Skin of body (tissue), 2 donors: Measurements from ENCODE around the gene LAMC3. TPM values are rescaled to one million over a fixed set of nuclear protein-coding genes. Genes with fewer than 3 reads are reported as not detected.

ENCODE experiments used
- DNase-seq: peaks from one replicate; lab custom pipeline; 2025; lab: John Stamatoyannopoulos, UW
- total RNA-seq: library from RNA; depleted of rRNA; stranded (reverse); fragments of >200 nt; gene quantifications from one replicate; pipeline ENCODE4 v1.2.3, GENCODE V29; 2014

LAMC3 gene
- total RNA-seq, 1 donor from 2014 or later = 8.1 TPM

GRCh38 chr9:130977811-130978221, 31.2 kb upstream of the LAMC3 start:
- DNase-seq = no peak

- no peak for DNase-seq
Observed at GRCh38 chr9:130979591-130980385, 29.2 kb upstream of the LAMC3 start.

- no peak for DNase-seq
Observed at GRCh38 chr9:130980526-130980925, 28.4 kb upstream of the LAMC3 start.

- no peak for DNase-seq
Observed at GRCh38 chr9:130981002-130981755, 27.8 kb upstream of the LAMC3 start.

- DNase-seq = no peak
Observed at GRCh38 chr9:130981756-130982137, 27.2 kb upstream of the LAMC3 start.

GRCh38 chr9:130982636-130983358, 26.2 kb upstream of the LAMC3 start:
- DNase-seq = no peak

GRCh38 chr9:130983359-130983670, 25.7 kb upstream of the LAMC3 start:
- no peak for DNase-seq

GRCh38 chr9:130983970-130984369, 25.0 kb upstream of the LAMC3 start:
- peak; percentile 50 for DNase-seq

GRCh38 chr9:130984521-130984920, 24.5 kb upstream of the LAMC3 start:
- DNase-seq = no peak

- DNase-seq = no peak
Observed at GRCh38 chr9:130985029-130985428, 23.9 kb upstream of the LAMC3 start.

- DNase-seq = no peak
Observed at GRCh38 chr9:130985606-130986162, 23.3 kb upstream of the LAMC3 start.

GRCh38 chr9:130986356-130986965, 22.5 kb upstream of the LAMC3 start:
- no peak for DNase-seq

- DNase-seq = no peak
Observed at GRCh38 chr9:130987054-130987453, 21.9 kb upstream of the LAMC3 start.

- no peak for DNase-seq
Observed at GRCh38 chr9:130987738-130988399, 21.1 kb upstream of the LAMC3 start.

- no peak for DNase-seq
Observed at GRCh38 chr9:130988400-130988747, 20.6 kb upstream of the LAMC3 start.

GRCh38 chr9:130988905-130989304, 20.1 kb upstream of the LAMC3 start:
- no peak for DNase-seq

GRCh38 chr9:130989391-130989790, 19.6 kb upstream of the LAMC3 start:
- DNase-seq = no peak

- DNase-seq = no peak
Observed at GRCh38 chr9:130989891-130990290, 19.1 kb upstream of the LAMC3 start.

- no peak for DNase-seq
Observed at GRCh38 chr9:130990306-130990977, 18.5 kb upstream of the LAMC3 start.

GRCh38 chr9:130990978-130991777, 17.8 kb upstream of the LAMC3 start:
- DNase-seq = no peak
